K562 (cell line): Measurements from ENCODE around the gene THG1L.

ENCODE experiments used
- CHAMP1 ChIP-seq: fragments of 450-650 bp; IDR thresholded peaks from 2 replicates; pipeline ENCODE4 v1.6.1; 2016; ENCODE audit warnings: mild to moderate bottlenecking
- CTCF ChIP-seq, 3 experiments: IDR thresholded peaks in 2 of 3; conservative IDR thresholded peaks in 1 of 3; 2 replicates each; pipeline ENCODE4 v1.5.1; 2011 to 2012; ENCODE audit warnings: low read length in 3 of 3, mild to moderate bottlenecking in 3 of 3, control low read depth in 2 of 3, improper control_type of control experiment in 1 of 3, inconsistent platforms in 1 of 3, low read depth in 1 of 3, mixed read lengths in 1 of 3, moderate library complexity in 1 of 3; ENCODE audit not compliant: insufficient read depth in 2 of 3
- GABPB2 ChIP-seq: fragments of 250-450 bp; sonication (Bioruptor Pico); conservative IDR thresholded peaks from 2 replicates; pipeline ENCODE4 v1.5.1; 2021; ENCODE audit warnings: mild to moderate bottlenecking
- MAX ChIP-seq: sonication (generic); formaldehyde crosslinking; IDR thresholded peaks from 2 replicates; pipeline ENCODE4 v1.9.0; 2022; ENCODE audit warnings: mild to moderate bottlenecking, missing genetic modification reagents
- ZNF583 ChIP-seq: fragments of 250-450 bp; sonication (Bioruptor Pico); IDR thresholded peaks from 2 replicates; pipeline ENCODE4 v1.4.0; 2020

- TF ChIP-seq CTCF (IDR thresholded peaks at IDR 0.05 in 2 of 3, conservative IDR thresholded peaks at IDR 0.05 in 1 of 3; ENCODE audit: insufficient read depth in 2 of 3, low read depth in 1 of 3, low read length in 3 of 3) (no peak), GABPB2 (CRISPR knock-in tag) (no peak), ZNF583 (CRISPR knock-in tag) (no peak), MAX (no peak), CHAMP1 (no peak)
Measured at GRCh38 chr5:157682257-157682656, 49.0 kb upstream of the THG1L start.
